ENCODE data around the gene PIERCE2.
"Not testable (repeated sequence)": the region's sequence is repeated elsewhere in the genome, so short reads cannot be mapped to it uniquely, and the experiment has no call there.

PIERCE2 gene

GRCh38 chr15:55434989-55435825 is 26.9 kb downstream of the PIERCE2 start:
- DNase-seq (ENCODE audit: low read depth in 2 of 2) = no peak

- not testable (repeated sequence) for DNase-seq (ENCODE audit: low read depth in 2 of 2)
These were observed 34.8 kb downstream of the PIERCE2 start for GRCh38 chr15:55443141-55443540.

- not testable (repeated sequence) for DNase-seq (ENCODE audit: low read depth in 2 of 2)
These were observed 37.6 kb downstream of the PIERCE2 start for GRCh38 chr15:55445936-55446335.

- not testable (repeated sequence) for DNase-seq (ENCODE audit: low read depth in 2 of 2)
These were observed 38.2 kb downstream of the PIERCE2 start for GRCh38 chr15:55446379-55447029.

GRCh38 chr15:55447030-55447394 is 38.7 kb downstream of the PIERCE2 start:
- DNase-seq (ENCODE audit: low read depth in 2 of 2) = not testable (repeated sequence)

GRCh38 chr15:55457401-55458022 is 49.2 kb downstream of the PIERCE2 start:
- DNase-seq (ENCODE audit: low read depth in 2 of 2) = no peak

- DNase-seq (ENCODE audit: low read depth in 2 of 2) = no peak
These were observed 53.2 kb downstream of the PIERCE2 start for GRCh38 chr15:55461447-55461846.

GRCh38 chr15:55468321-55468720 is 60.0 kb downstream of the PIERCE2 start:
- no peak for DNase-seq (ENCODE audit: low read depth in 2 of 2)

All from stimulated activated CD4-positive, alpha-beta T cell treated with anti-CD3 and anti-CD28 coated beads, Interleukin-1b, Interleukin-23, amount 100 ng/mL, for 1 hour (primary cell).